HCT116 (cell line): ENCODE results near the gene PXDN.

Experiments used
- EZH2phosphoT487 ChIP-seq: fragments of 200-600 bp; IDR thresholded peaks from 2 replicates; pipeline ENCODE4 v1.6.1; 2018; ENCODE audit warnings: antibody characterized with exemption, borderline replicate concordance
- POLR2A ChIP-seq: IDR thresholded peaks from 2 replicates; pipeline ENCODE4 v1.7.0; 2011; ENCODE audit warnings: borderline replicate concordance; ENCODE audit not compliant: insufficient read depth, insufficient read length; ENCODE audit errors: extremely low read depth
- RAD21 ChIP-seq: IDR thresholded peaks from 2 replicates; pipeline ENCODE4 v1.6.1; 2012; ENCODE audit warnings: low read depth, mild to moderate bottlenecking
- REST ChIP-seq: IDR thresholded peaks from 2 replicates; pipeline ENCODE4 v1.6.1; 2012; ENCODE audit warnings: low read depth
- SIN3A ChIP-seq: IDR thresholded peaks from 2 replicates; pipeline ENCODE4 v1.6.1; 2012; ENCODE audit warnings: low read depth
- ZNF274 ChIP-seq: fragments of 200-500 bp; sonication (Bioruptor generic); IDR thresholded peaks from 2 replicates; pipeline ENCODE4 v1.6.1; 2014; ENCODE audit warnings: mild to moderate bottlenecking, low read depth, low read length, inconsistent platforms
- TF ChIP-seq, protein P1 (sequence below), 3 experiments: fragments of 200-600 bp in 1 of 3; sonication (generic) in 1 of 3; IDR thresholded peaks in 2 of 3; conservative IDR thresholded peaks in 1 of 3; 2 replicates each; pipeline ENCODE4 v1.5.1; 2012 to 2017; ENCODE audit warnings: low read depth in 2 of 3, low read length in 2 of 3, antibody characterized with exemption in 1 of 3, borderline replicate concordance in 1 of 3, control low read depth in 1 of 3, mild to moderate bottlenecking in 1 of 3, mixed read lengths in 1 of 3, mixed run types in 1 of 3, moderate library complexity in 1 of 3; ENCODE audit not compliant: insufficient read depth in 1 of 3

DNA sequence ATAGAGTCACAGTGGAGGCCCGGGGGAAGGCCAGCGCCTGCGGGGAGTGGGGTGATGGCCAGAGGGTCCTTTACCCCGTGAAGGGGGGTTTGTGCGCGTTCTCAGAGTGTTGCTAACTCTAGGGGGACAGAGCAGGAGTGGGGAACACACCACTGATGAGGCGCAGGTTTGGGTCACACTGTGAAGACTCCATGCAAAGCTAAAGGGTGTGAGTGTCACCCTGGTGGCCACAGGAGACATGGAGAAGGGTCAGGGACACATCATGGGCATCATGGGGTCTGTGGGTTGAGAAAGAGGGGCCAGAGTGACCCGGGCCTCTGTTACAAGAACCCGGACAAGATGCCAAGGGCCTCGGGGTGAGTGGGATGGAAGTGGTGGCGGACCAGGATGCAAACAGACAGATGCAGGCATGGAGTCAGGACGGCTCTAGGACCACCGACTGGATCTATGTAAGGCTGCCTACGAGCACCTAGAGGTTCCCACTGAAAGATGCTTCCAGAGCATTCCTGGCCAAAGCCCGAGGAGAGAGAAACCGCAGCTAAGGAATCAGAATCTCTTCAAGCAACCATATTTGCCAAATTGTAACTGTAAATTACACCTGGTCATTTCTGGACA, 84.3 kb downstream of the PXDN start:
- TF ChIP-seq, protein P1, sequence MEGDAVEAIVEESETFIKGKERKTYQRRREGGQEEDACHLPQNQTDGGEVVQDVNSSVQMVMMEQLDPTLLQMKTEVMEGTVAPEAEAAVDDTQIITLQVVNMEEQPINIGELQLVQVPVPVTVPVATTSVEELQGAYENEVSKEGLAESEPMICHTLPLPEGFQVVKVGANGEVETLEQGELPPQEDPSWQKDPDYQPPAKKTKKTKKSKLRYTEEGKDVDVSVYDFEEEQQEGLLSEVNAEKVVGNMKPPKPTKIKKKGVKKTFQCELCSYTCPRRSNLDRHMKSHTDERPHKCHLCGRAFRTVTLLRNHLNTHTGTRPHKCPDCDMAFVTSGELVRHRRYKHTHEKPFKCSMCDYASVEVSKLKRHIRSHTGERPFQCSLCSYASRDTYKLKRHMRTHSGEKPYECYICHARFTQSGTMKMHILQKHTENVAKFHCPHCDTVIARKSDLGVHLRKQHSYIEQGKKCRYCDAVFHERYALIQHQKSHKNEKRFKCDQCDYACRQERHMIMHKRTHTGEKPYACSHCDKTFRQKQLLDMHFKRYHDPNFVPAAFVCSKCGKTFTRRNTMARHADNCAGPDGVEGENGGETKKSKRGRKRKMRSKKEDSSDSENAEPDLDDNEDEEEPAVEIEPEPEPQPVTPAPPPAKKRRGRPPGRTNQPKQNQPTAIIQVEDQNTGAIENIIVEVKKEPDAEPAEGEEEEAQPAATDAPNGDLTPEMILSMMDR (IDR thresholded peaks at IDR 0.05 in 2 of 3, conservative IDR thresholded peaks at IDR 0.05 in 1 of 3; ENCODE audit: borderline replicate concordance in 1 of 3, insufficient read depth in 1 of 3, low read depth in 2 of 3, low read length in 2 of 3), result no peak
- no peak for TF ChIP-seq RAD21
- TF ChIP-seq POLR2A, result no peak
- TF ChIP-seq SIN3A, result no peak
- no peak for TF ChIP-seq ZNF274
- no peak for TF ChIP-seq EZH2phosphoT487
- TF ChIP-seq REST, result no peak
